ENCODE measurements around the gene AMBRA1.

Gene AMBRA1

GRCh38 chr11:46438211-46438610, 155.6 kb downstream of the AMBRA1 start:
- no peak for DNase-seq (ENCODE audit: low read depth)

GRCh38 chr11:46437122-46437689, 156.6 kb downstream of the AMBRA1 start:
- DNase-seq (ENCODE audit: low read depth) = no peak

- DNase-seq (ENCODE audit: low read depth) = no peak
These were observed 157.7 kb downstream of the AMBRA1 start for GRCh38 chr11:46436113-46436512.

GRCh38 chr11:46435679-46436078, 158.1 kb downstream of the AMBRA1 start:
- no peak for DNase-seq (ENCODE audit: low read depth)

GRCh38 chr11:46431211-46431610, 162.6 kb downstream of the AMBRA1 start:
- DNase-seq (ENCODE audit: low read depth) = no peak

- no peak for DNase-seq (ENCODE audit: low read depth)
These were observed 164.1 kb downstream of the AMBRA1 start for GRCh38 chr11:46429717-46430116.

GRCh38 chr11:46427364-46427763, 166.5 kb downstream of the AMBRA1 start:
- DNase-seq (ENCODE audit: low read depth) = no peak

GRCh38 chr11:46426233-46426991, 167.4 kb downstream of the AMBRA1 start:
- DNase-seq (ENCODE audit: low read depth) = no peak

- no peak for DNase-seq (ENCODE audit: low read depth)
These were observed 171.2 kb downstream of the AMBRA1 start for GRCh38 chr11:46422588-46422987.

GRCh38 chr11:46421257-46421880, 172.5 kb downstream of the AMBRA1 start:
- no peak for DNase-seq (ENCODE audit: low read depth)

GRCh38 chr11:46420513-46420912, 173.3 kb downstream of the AMBRA1 start:
- no peak for DNase-seq (ENCODE audit: low read depth)

- DNase-seq (ENCODE audit: low read depth) = no peak
These were observed 175.1 kb downstream of the AMBRA1 start for GRCh38 chr11:46418751-46419150.

GRCh38 chr11:46417711-46418110, 176.1 kb downstream of the AMBRA1 start:
- no peak for DNase-seq (ENCODE audit: low read depth)

- DNase-seq (ENCODE audit: low read depth) = no peak
These were observed 178.9 kb downstream of the AMBRA1 start for GRCh38 chr11:46414879-46415278.

GRCh38 chr11:46414466-46414796, 179.4 kb downstream of the AMBRA1 start:
- DNase-seq (ENCODE audit: low read depth) = no peak

- no peak for DNase-seq (ENCODE audit: low read depth)
These were observed 179.9 kb downstream of the AMBRA1 start for GRCh38 chr11:46413760-46414465.

- no peak for DNase-seq (ENCODE audit: low read depth)
These were observed 183.8 kb downstream of the AMBRA1 start for GRCh38 chr11:46410021-46410420.

GRCh38 chr11:46408407-46408986, 185.3 kb downstream of the AMBRA1 start:
- no peak for DNase-seq (ENCODE audit: low read depth)

GRCh38 chr11:46407635-46408034, 186.2 kb downstream of the AMBRA1 start:
- DNase-seq (ENCODE audit: low read depth) = no peak

GRCh38 chr11:46404476-46405017, 189.3 kb downstream of the AMBRA1 start:
- no peak for DNase-seq (ENCODE audit: low read depth)

- no peak for DNase-seq (ENCODE audit: low read depth)
These were observed 190.6 kb downstream of the AMBRA1 start for GRCh38 chr11:46402957-46403902.
